DMS153 treated with DMSO at 0.1 percent for 48 hours (cell line): ENCODE measurements around the gene LSM7.
"Not testable (repeated sequence)": the region's sequence is repeated elsewhere in the genome, so short reads cannot be mapped to it uniquely, and the experiment has no call there.

ENCODE experiments used
- DNase-seq: peaks from one replicate; lab custom pipeline; 2025; ENCODE audit not compliant: unreplicated experiment; lab: John Stamatoyannopoulos, UW

The LSM7 gene

DNA sequence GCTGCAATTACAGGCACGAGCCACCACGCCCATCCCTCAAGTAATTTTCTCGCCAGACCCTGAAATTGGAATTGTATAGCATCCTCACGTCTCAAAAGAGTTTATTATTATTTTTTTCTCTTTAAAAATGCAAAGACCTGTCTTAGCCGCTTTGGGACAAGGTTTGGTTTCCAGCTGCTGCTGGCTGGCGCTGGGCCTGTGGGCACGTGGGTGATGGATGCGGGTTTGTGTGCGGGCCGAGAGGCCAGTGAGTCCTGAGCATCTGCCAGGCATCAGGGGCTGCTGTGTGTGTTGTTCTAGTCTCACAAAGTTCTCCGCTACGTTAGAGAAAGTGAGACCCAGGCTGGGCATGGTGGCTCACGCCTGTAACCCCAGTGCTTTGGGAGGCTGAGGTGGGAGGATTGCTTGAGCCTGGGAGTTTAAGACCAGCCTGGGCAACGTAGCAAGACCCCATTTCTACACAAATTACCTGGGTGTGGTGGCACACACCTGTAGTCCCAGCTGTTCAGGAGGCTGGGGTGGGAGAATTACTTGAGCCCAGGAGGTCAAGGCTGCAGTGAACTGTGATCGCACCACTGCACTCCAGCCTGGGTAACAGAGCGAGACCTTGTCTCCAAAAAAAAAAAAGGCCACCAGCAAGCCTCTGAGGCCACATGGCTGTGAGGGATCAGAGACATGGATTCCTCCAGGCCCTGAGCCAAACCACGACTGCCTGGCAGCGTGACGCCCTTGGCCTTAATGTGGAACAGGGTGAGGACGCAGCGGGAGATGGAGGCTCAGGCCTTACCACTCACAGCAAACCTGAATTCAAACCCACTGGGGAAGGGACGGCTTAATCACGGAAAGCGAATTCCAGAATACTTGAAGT, 27.0 kb upstream of the LSM7 start:
- DNase-seq, result no peak

GRCh38 chr19:2354670-2355069, 26.3 kb upstream of the LSM7 start:
- DNase-seq, result no peak

DNA sequence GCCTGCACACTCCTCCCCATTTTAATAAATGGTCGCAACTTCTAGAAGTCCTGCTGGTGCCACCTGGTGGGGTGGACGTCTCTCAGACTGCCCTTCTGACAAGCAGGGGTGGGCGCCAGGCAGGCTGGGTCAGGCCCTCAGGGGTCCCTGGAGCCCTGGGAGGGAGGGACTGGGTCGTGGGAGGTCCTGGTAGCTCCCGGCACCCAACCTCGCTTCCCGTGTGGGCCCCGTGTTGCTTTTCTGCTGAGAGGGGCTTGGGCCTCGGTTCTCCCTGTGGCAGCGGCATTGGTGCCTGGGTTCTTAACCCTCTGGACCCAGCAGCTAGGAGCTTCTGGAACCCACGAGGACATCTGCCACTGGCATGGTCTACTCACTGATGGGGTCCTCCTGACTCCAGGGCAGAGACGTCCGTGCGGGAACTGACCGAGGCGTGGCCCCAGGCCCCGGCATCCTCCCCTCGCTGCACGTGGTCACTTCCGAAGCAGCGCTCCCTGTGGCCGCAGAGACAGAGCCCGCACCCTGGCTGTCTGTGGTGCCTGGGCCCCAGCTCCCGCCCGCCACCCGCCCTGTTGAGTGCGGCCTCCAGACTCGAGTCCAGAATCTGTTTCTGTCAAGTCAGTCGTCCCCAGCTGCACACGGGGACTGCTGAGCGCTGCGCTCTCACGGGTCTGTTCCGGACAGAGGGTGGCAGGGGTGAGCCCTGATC, 25.7 kb upstream of the LSM7 start:
- no peak for DNase-seq

DNA sequence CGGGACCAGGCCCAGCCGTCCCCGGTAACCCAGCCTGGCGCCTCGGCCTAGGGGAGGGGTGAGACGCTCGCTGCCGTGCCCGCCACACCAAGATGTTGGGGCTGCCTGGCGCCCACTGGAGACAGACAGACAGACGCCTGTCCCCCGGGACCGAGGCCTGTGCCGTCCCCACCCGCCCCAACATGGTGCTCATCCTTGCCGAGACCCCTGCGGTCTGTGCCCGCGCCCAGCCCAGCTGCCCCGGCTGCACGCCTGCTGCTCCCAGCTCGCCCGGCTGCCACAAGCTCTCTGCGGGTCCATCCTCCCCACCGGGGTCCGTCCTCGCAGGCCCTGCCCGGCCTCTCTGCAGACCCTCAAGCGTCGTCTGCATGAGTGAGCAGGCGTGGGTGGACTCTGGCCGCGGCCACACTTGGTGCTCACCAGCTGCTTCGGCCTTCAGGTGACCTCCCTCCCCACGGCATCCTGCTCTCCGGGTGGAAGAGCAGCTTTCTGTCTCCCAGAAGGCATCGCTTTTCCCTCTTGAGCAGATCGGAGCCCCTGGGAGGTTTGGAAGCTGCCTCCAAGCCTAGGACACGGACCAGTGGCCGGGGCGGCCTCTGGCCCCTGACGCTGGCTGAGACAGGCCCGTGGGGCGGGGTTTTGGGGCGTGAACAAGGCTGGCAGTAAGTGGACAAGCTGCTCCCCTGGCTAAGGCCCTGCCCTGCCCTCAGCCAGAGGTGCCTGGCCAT, 24.9 kb upstream of the LSM7 start:
- DNase-seq, result no peak

- no peak for DNase-seq
These were observed 23.7 kb upstream of the LSM7 start for GRCh38 chr19:2352121-2352520.

GRCh38 chr19:2351591-2351990, 23.2 kb upstream of the LSM7 start:
- no peak for DNase-seq

DNA sequence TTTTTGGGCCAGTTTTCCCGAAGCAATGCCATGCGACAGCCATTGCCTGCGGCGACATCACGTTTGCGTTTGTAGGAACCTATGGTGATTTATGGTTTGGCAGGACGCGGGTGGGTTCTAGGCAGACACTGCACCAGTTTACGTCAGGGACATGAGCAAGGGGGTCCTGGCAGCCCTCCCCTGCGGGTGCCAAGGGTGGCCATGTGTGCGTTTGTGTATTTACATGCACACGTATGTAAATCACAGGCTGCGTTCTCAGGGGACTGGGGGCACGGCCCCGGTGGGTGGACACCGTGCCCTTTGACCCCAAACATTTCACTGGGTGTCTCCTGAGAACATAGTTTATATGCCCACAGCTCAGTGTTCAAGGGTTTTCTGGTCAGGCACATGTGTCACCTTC, 22.3 kb upstream of the LSM7 start:
- DNase-seq, result no peak

GRCh38 chr19:2349818-2350217, 21.4 kb upstream of the LSM7 start:
- DNase-seq, result not testable (repeated sequence)

- no peak for DNase-seq
These were observed 17.6 kb upstream of the LSM7 start for GRCh38 chr19:2345794-2346663.

GRCh38 chr19:2345076-2345475, 16.7 kb upstream of the LSM7 start:
- no peak for DNase-seq

- no peak for DNase-seq
These were observed 16.0 kb upstream of the LSM7 start for GRCh38 chr19:2344381-2344870.

DNA sequence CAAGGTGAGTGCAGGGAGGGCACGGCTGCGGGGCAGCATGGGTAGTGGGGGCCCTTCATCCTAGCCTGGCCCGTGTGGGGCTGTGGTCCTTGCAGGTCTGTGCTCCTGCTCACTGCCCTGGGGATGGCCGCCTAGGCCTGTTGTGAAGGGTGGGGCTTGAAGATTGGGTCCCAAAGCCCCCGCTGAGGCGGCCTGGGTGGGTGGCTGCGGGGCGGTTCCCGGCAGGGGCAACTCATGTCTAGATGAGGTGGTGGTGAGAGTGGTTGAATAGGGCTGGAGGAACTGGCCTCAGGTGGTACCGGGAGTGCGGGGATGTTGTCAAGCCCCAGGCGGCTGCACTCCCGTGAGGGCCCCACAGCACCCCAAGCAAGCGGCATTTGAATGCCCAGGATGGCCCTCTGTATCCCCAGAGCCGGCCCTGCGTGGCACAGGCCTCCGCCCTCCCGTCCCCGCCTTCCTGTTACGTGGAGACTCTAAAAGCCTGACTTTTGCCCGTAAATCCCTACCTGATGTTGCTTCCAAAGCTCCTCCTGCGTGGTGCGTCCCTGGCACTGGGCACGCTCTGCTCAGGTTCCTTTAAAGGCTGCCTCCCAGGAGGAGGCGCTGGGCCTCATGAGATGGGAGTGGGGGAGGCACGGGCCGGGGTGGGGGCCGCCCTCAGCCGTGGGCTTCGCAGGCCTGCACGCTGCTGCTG, 15.1 kb upstream of the LSM7 start:
- DNase-seq, result no peak

- no peak for DNase-seq
These were observed 14.4 kb upstream of the LSM7 start for GRCh38 chr19:2342656-2343288.

GRCh38 chr19:2341982-2342381, 13.6 kb upstream of the LSM7 start:
- DNase-seq, result no peak

DNA sequence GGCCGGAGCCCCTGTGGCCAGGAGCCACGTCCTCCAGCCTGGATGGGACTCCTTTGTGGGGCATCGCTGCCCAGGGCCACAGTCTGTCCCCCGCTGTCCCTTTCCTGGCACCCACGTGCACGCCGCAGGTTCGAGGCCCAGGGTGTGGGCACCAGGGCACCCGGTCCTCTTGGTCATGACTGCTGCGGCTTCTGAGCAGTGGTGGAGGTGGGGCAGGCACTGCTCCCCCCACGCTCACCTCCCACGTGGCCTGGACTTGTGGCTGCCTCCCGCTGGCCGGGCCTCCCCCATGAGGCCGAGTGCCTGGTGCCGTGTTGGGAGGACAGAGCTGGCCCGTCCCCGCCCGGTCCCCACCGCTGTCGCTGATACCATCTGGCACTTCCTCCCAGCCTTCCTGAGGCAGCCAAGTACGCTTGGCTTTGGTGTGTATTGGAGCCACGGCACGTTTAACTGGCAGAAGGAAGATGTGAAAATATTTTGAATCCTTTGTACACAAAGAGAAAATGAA, 12.9 kb upstream of the LSM7 start:
- DNase-seq, result no peak

GRCh38 chr19:2340496-2341243, 12.3 kb upstream of the LSM7 start:
- no peak for DNase-seq

DNA sequence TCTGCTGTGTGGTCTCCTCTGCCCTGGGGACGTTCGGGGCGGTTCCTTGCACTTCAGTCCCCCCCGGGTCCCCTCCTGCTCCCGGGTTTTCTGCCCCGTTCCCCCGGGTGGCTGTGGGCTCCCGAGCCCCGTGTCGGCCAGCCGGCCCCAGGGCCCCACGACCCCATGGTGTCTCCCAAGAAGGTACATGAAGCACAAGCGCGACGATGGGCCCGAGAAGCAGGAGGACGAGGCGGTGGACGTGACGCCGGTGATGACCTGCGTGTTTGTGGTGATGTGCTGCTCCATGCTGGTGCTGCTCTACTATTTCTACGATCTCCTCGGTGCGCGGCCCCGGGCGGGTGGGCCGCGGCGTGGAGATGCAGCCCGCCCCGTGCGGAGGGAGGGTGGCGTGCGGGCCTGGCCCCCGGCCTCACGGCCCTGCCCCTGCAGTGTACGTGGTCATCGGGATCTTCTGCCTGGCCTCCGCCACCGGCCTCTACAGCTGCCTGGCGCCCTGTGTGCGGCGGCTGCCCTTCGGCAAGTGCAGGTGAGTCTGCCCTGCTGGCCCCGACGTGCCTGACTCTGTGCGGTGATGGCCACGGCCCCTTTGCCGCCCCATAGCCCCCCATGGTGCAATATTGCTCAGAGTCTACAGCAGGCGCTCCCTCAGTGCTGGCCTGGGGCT, 11.4 kb upstream of the LSM7 start:
- no peak for DNase-seq
